MG63 (cell line): Measurements from ENCODE around the gene ZC3H8. TPM values are rescaled to one million over a fixed set of nuclear protein-coding genes. Genes with fewer than 3 reads are reported as not detected.

ENCODE experiments used
- total RNA-seq: library from RNA; depleted of rRNA; stranded (reverse); fragments of >200 nt; shearing (Covaris generic); gene quantifications from 2 replicates; pipeline ENCODE4 v1.2.3, GENCODE V29; 2014; ENCODE audit warnings: low replicate concordance; rRNA removed

ZC3H8 gene
- total RNA-seq, 1 experiment from 2014 or later, result 9.0 TPM

Other genes with a start within 250 kb of the ZC3H8 start
- 7.0 and 32.9 TPM in 2 replicates for gene TMEM87B, start 199.8 kb downstream of the ZC3H8 start, total RNA-seq
- gene FBLN7, start 116.7 kb downstream of the ZC3H8 start, total RNA-seq, result not detected in 2 replicates
- gene ZC3H6, start 20.6 kb upstream of the ZC3H8 start, total RNA-seq, result 0.26 and 0.39 TPM in 2 replicates
- 7.9 and 9.1 TPM in 2 replicates for gene RGPD8, start 178.6 kb upstream of the ZC3H8 start, total RNA-seq
- 49.8 and 55.2 TPM in 2 replicates for gene TTL, start 227.1 kb upstream of the ZC3H8 start, total RNA-seq